Stimulated activated CD4-positive, alpha-beta T cell treated with anti-CD3 and anti-CD28 coated beads, Interleukin-2, amount 100 ng/mL, for 24 hours (primary cell): ENCODE results near the gene TRAT1.

Source experiments
- DNase-seq, 2 donors: peaks; one replicate each; pipeline ENCODE4 v3.0.0-alpha.2; 2020

TRAT1 gene

DNA sequence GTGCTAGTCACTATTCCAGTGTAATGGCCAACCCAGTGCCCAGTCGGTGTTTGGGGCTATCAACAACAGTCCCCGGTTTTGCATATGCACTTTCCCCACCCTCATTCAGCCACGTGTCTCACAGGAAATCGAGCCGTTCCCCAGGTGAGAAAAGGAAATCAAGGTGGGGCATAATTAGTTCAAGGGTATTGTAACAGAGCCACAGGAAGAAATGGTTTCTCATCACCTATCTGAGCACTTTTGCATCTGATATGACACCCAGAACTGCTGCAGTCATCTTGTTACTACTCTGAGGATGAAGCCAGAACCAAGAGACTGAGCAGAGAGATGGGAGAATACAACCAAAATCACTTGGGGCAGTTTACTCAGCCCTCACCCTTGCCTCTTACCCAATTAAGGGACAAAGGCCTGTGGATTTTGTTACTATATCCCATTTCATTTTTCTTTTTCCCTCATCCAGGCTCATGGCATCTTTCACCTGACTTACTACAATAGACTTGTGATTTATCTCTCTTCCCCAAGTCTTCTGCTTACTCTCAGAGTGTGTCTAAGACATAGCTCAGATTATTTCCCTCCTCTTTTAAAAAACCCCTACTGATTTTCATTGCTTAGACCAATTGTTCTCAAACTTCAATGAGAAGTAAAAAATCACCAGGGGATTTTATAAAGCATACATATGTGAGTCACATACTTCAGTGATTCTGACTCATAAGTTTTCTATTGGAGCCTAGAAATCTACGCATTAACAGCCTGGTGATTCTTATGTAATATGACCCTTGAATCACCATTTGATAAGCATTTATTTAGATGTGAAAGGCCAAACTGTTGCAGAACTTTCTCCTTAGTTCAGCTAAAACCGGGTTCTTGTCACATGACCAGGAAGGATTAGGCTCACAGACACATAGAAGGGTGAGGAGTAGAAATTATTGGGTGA is 40.5 kb downstream of the TRAT1 start:
- peak; percentile 34 to 37 for DNase-seq

- DNase-seq, result no peak
Measured at GRCh38 chr3:108863799-108864135, 41.2 kb downstream of the TRAT1 start.

DNA sequence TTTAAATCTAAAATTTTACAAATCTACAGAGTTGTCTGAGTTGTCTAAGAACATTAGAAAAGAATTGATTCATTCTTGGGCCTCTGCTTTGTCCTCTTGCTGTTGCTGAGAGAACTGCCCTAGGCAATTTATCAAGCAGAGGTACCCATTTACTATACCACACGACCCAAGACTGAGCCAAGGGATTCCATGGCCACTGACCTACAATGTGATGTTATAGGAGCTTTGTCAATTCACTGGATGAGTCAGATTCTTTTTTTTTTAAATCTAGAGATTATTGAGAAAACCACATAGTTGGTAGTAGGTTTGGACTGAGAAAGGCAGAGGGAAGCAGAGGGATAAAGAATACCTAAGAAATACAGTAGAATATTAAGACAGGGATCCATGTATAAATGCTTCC is 55.3 kb downstream of the TRAT1 start:
- DNase-seq, result no peak

- DNase-seq, result no peak
Measured at GRCh38 chr3:108879915-108880314, 57.3 kb downstream of the TRAT1 start.

DNA sequence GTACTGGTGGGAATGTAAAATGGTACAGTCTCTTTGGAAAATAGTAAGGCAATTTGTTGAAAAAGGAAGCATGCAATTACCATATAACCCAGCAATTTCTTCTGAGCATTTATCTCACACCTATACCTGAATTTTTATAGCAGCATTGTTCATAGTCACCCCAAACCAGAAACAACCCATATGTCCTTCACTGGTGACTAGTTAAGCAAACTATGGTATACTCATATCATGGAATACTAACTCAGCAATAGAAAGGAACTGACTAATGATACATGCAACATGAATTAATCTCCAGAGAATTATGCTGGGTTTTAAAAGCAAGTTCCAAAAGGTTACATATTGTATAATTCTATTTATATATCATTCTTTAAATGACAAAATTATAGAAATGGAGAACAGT is 60.2 kb downstream of the TRAT1 start:
- no peak for DNase-seq

DNA sequence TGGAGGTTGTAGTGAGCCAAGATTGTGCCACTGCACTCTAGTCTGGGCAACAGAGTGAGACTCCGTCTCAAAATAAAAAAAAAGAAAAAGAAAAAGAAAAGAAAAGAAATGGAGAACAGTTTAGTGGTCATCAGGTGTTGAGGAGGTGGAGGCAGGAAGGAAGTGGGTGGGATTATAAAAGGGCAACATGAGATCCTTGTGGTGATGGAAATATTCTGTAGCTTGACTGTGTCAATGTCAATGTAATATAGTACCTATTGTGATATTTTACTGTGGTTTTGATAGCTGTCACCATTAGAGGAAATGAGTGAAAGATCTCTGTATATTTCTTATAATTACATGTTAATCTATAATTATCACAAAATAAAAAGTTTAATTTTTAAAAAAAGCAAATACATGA is 60.8 kb downstream of the TRAT1 start:
- DNase-seq, result no peak

DNA sequence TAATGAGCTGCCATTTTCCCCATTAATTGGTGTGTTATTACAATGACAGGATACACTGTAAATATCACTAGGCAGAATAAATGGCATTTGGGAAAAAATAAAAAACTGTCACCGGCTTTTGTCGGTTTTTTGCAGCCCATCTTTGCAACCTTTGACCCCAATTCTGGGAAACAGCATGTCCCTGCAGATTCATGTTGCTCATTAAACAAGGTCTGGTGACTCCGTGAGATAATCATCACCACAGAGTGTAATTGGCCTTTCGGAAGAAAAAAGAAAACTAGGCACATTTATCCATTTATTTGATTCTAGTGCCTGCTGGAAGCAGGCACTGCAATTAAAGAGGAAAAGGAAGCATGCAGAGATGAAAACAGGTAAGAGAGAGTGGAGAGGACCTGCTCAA is 64.5 kb downstream of the TRAT1 start:
- no peak for DNase-seq

- DNase-seq, result no peak
Measured at GRCh38 chr3:108887777-108888176, 65.2 kb downstream of the TRAT1 start.

GRCh38 chr3:108891833-108892232 is 69.2 kb downstream of the TRAT1 start:
- no peak for DNase-seq

- DNase-seq, result no peak
Measured at GRCh38 chr3:108894981-108895380, 72.4 kb downstream of the TRAT1 start.

- no peak for DNase-seq
Measured at GRCh38 chr3:108897883-108898282, 75.3 kb downstream of the TRAT1 start.

DNA sequence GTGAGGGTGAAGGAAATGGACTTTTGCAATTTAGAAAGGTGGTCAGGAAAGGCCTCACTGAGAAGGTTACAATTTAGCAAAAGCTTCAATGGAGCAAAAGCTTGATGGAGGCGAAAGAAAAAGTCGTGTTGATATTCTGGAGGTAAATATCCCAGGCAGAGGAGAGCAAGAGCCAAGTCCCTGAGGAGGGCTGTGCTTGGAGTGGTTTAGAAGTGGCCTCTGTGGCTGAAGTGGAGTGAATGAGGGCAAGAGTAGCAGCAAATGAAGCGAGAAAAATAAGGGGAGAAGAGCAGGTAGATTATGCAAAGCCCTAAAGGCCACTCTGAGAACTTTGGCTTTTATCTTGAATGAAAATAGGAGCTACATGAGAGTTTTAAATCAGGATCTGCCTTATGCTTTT is 76.9 kb downstream of the TRAT1 start:
- no peak for DNase-seq
